WTC11 (cell line): Measurements from ENCODE around the gene WASF3. TPM values are rescaled to one million over a fixed set of nuclear protein-coding genes. Genes with fewer than 3 reads are reported as not detected.

Source experiments
- ATAC-seq: fragments of 200-7000 bp; cut with Tn5 transposase; 2 replicates; pipeline ENCODE4 v1.10.0; 2021; ENCODE audit warnings: mild to moderate bottlenecking, moderate library complexity
- CTCF ChIA-PET: fragments of 300-600 bp; sonication (Branson Sonifier 250); formaldehyde crosslinking; loops from one replicate; lab custom pipeline; 2021; ENCODE audit warnings: antibody characterized with exemption; lab: Charles Lee
- POLR2A ChIA-PET: fragments of 350-600 bp; sonication (Branson Sonifier 250); formaldehyde crosslinking; loops from one replicate; lab custom pipeline; 2021; ENCODE audit warnings: antibody characterized with exemption; lab: Charles Lee
- DNase-seq: peaks from one replicate; pipeline ENCODE4 v3.0.0; 2021; ENCODE audit warnings: low spot score
- H3K27ac Mint-ChIP-seq: 2 replicates; pipeline ENCODE4 v1.8.0; 2021; ENCODE audit warnings: mixed read lengths
- H3K27me3 Mint-ChIP-seq: 2 replicates; pipeline ENCODE4 v1.8.0; 2021; ENCODE audit warnings: low read depth, mild to moderate bottlenecking, moderate library complexity, mixed read lengths
- H3K36me3 Mint-ChIP-seq: 2 replicates; pipeline ENCODE4 v1.8.0; 2021; ENCODE audit warnings: mixed read lengths
- H3K4me1 Mint-ChIP-seq: 2 replicates; pipeline ENCODE4 v1.8.0; 2022; ENCODE audit warnings: mixed read lengths
- H3K4me3 Mint-ChIP-seq: 2 replicates; pipeline ENCODE4 v1.8.0; 2021; ENCODE audit warnings: mild to moderate bottlenecking, moderate library complexity, mixed read lengths
- H3K9me3 Mint-ChIP-seq: 2 replicates; pipeline ENCODE4 v1.8.0; 2021; ENCODE audit warnings: mixed read lengths
- ATF2 ChIP-seq: sonication (generic); formaldehyde crosslinking; IDR thresholded peaks from 2 replicates; pipeline ENCODE4 v1.8.1; 2022; ENCODE audit warnings: low read depth, missing genetic modification reagents, borderline replicate concordance
- ATF3 ChIP-seq: sonication (generic); formaldehyde crosslinking; conservative IDR thresholded peaks from 2 replicates; pipeline ENCODE4 v1.8.1; 2022; ENCODE audit warnings: mild to moderate bottlenecking, missing genetic modification reagents
- CREM ChIP-seq: sonication (generic); formaldehyde crosslinking; IDR thresholded peaks from 2 replicates; pipeline ENCODE4 v1.8.1; 2022; ENCODE audit warnings: mild to moderate bottlenecking, missing genetic modification reagents, moderate library complexity
- ERG ChIP-seq: fragments of 250-450 bp; sonication (Bioruptor Pico); IDR thresholded peaks from 2 replicates; pipeline ENCODE4 v1.8.0; 2021; ENCODE audit warnings: mild to moderate bottlenecking
- ESRRA ChIP-seq: sonication (generic); formaldehyde crosslinking; IDR thresholded peaks from 2 replicates; pipeline ENCODE4 v1.8.1; 2022; ENCODE audit warnings: mild to moderate bottlenecking, missing genetic modification reagents, borderline replicate concordance
- IRF2 ChIP-seq: sonication (generic); formaldehyde crosslinking; IDR thresholded peaks from 2 replicates; pipeline ENCODE4 v1.8.0; 2022; ENCODE audit warnings: low read depth, missing genetic modification reagents, borderline replicate concordance
- OVOL2 ChIP-seq: fragments of 250-450 bp; sonication (Bioruptor Pico); IDR thresholded peaks from 2 replicates; pipeline ENCODE4 v1.9.0; 2021; ENCODE audit warnings: mild to moderate bottlenecking, borderline replicate concordance
- PREB ChIP-seq: sonication (generic); formaldehyde crosslinking; IDR thresholded peaks from 2 replicates; pipeline ENCODE4 v1.8.1; 2022; ENCODE audit warnings: mild to moderate bottlenecking, missing genetic modification reagents, moderate library complexity, borderline replicate concordance
- SMAD4 ChIP-seq: sonication (generic); formaldehyde crosslinking; IDR thresholded peaks from 2 replicates; pipeline ENCODE4 v1.8.0; 2022; ENCODE audit warnings: mild to moderate bottlenecking, missing genetic modification reagents
- USF2 ChIP-seq: sonication (generic); formaldehyde crosslinking; IDR thresholded peaks from 2 replicates; pipeline ENCODE4 v1.8.1; 2023; ENCODE audit warnings: mild to moderate bottlenecking, missing genetic modification reagents, moderate library complexity
- ZNF219 ChIP-seq: sonication (generic); formaldehyde crosslinking; IDR thresholded peaks from 2 replicates; pipeline ENCODE4 v1.8.0; 2023; ENCODE audit warnings: missing genetic modification reagents, mild to moderate bottlenecking, borderline replicate concordance
- ZNF416 ChIP-seq: fragments of 250-450 bp; sonication (Bioruptor Pico); IDR thresholded peaks from 2 replicates; pipeline ENCODE4 v1.9.0; 2021; ENCODE audit warnings: mild to moderate bottlenecking, inconsistent platforms
- ZSCAN18 ChIP-seq: fragments of 250-450 bp; sonication (Bioruptor Pico); IDR thresholded peaks from 2 replicates; pipeline ENCODE4 v2.1.2; 2022; ENCODE audit warnings: mild to moderate bottlenecking, moderate library complexity
- total RNA-seq: library from RNA; stranded (reverse); gene quantifications from 3 replicates; pipeline ENCODE4 v1.2.3, GENCODE V29; 2021
- TF ChIP-seq, protein P1 (sequence below): sonication (generic); formaldehyde crosslinking; IDR thresholded peaks from 2 replicates; pipeline ENCODE4 v1.8.1; 2023; ENCODE audit warnings: mild to moderate bottlenecking, missing genetic modification reagents
- TF ChIP-seq, protein P2 (sequence below): sonication (generic); formaldehyde crosslinking; IDR thresholded peaks from 2 replicates; pipeline ENCODE4 v1.8.0; 2022; ENCODE audit warnings: missing genetic modification reagents

The WASF3 gene
- total RNA-seq, 1 experiment from 2014 or later = 26.8 TPM

GRCh38 chr13:26660185-26660584 lies 102.7 kb downstream of the WASF3 start (continued):
- TF ChIP-seq PREB (CRISPR knock-in tag) = no peak
- no peak for TF ChIP-seq ATF2 (CRISPR knock-in tag)
- no peak for TF ChIP-seq IRF2 (CRISPR knock-in tag)
- no peak for TF ChIP-seq ESRRA (CRISPR knock-in tag)
- no peak for TF ChIP-seq ZNF219 (CRISPR knock-in tag)
- no peak for TF ChIP-seq SMAD4 (CRISPR knock-in tag)
- TF ChIP-seq OVOL2 (CRISPR knock-in tag) = no peak
- TF ChIP-seq ERG (CRISPR knock-in tag) = no peak
- no peak for TF ChIP-seq ZSCAN18 (CRISPR knock-in tag)

DNA sequence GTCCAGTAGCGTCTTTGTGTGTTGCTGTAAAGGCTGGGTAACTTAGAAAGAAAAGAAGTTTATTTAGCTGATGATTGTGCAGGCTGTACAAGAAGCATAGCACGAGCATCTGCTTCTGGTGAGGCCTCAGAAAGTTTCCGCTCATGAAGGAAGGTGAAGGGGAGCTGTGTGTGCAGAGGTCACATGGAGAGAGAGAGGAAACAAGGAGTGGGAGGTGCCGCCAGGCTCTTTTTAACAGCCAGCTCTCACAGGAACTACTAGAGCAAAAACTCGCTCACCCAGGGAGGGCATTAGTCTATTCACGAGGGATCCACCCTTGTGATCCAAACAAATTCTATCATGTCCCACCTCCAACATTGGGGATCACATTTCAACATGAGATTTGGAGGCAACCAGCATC lies 103.3 kb downstream of the WASF3 start:
- Mint-ChIP-seq H3K36me3 (no peaks in the 10 kb centered on the region), H3K4me3 (no peak overlapping the region), H3K9me3 (no peaks in the 10 kb centered on the region), H3K27ac (no peak overlapping the region), H3K4me1 (peaks cover 4% of the 10 kb centered on the region), H3K27me3 (no peaks in the 10 kb centered on the region)
- DNase-seq (no peak), ATAC-seq (peak; percentile 38; the same call in 1 of the 2 replicates)
- TF ChIP-seq PREB (CRISPR knock-in tag) (no peak), ATF3 (CRISPR knock-in tag) (no peak), CREM (CRISPR knock-in tag) (no peak), ZNF416 (CRISPR knock-in tag) (no peak), USF2 (0 out of 2 replicates have a peak, but pooled peaks have one; percentile 22)
- TF ChIP-seq, protein P1, sequence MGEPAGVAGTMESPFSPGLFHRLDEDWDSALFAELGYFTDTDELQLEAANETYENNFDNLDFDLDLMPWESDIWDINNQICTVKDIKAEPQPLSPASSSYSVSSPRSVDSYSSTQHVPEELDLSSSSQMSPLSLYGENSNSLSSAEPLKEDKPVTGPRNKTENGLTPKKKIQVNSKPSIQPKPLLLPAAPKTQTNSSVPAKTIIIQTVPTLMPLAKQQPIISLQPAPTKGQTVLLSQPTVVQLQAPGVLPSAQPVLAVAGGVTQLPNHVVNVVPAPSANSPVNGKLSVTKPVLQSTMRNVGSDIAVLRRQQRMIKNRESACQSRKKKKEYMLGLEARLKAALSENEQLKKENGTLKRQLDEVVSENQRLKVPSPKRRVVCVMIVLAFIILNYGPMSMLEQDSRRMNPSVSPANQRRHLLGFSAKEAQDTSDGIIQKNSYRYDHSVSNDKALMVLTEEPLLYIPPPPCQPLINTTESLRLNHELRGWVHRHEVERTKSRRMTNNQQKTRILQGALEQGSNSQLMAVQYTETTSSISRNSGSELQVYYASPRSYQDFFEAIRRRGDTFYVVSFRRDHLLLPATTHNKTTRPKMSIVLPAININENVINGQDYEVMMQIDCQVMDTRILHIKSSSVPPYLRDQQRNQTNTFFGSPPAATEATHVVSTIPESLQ (CRISPR knock-in tag) = no peak
- TF ChIP-seq, protein P2, sequence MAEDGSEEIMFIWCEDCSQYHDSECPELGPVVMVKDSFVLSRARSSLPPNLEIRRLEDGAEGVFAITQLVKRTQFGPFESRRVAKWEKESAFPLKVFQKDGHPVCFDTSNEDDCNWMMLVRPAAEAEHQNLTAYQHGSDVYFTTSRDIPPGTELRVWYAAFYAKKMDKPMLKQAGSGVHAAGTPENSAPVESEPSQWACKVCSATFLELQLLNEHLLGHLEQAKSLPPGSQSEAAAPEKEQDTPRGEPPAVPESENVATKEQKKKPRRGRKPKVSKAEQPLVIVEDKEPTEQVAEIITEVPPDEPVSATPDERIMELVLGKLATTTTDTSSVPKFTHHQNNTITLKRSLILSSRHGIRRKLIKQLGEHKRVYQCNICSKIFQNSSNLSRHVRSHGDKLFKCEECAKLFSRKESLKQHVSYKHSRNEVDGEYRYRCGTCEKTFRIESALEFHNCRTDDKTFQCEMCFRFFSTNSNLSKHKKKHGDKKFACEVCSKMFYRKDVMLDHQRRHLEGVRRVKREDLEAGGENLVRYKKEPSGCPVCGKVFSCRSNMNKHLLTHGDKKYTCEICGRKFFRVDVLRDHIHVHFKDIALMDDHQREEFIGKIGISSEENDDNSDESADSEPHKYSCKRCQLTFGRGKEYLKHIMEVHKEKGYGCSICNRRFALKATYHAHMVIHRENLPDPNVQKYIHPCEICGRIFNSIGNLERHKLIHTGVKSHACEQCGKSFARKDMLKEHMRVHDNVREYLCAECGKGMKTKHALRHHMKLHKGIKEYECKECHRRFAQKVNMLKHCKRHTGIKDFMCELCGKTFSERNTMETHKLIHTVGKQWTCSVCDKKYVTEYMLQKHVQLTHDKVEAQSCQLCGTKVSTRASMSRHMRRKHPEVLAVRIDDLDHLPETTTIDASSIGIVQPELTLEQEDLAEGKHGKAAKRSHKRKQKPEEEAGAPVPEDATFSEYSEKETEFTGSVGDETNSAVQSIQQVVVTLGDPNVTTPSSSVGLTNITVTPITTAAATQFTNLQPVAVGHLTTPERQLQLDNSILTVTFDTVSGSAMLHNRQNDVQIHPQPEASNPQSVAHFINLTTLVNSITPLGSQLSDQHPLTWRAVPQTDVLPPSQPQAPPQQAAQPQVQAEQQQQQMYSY (CRISPR knock-in tag) = no peak
- CTCF ChIA-PET = no interaction called here
- POLR2A ChIA-PET = no interaction called here
